ENCODE measurements around the gene ZBTB32.
"Not testable (repeated sequence)": the region's sequence is repeated elsewhere in the genome, so short reads cannot be mapped to it uniquely, and the experiment has no call there.

ZBTB32 gene

GRCh38 chr19:35721374-35721773 is 17.0 kb downstream of the ZBTB32 start:
- no peak for DNase-seq

- no peak for DNase-seq
Observed at GRCh38 chr19:35722461-35722860, 18.1 kb downstream of the ZBTB32 start.

- DNase-seq, result no peak
Observed at GRCh38 chr19:35722897-35723296, 18.5 kb downstream of the ZBTB32 start.

- no peak for DNase-seq
Observed at GRCh38 chr19:35723671-35724070, 19.3 kb downstream of the ZBTB32 start.

GRCh38 chr19:35724132-35724531 is 19.8 kb downstream of the ZBTB32 start:
- not testable (repeated sequence) for DNase-seq

- no peak for DNase-seq
Observed at GRCh38 chr19:35724560-35724959, 20.2 kb downstream of the ZBTB32 start.

- no peak for DNase-seq
Observed at GRCh38 chr19:35725216-35725861, 21.0 kb downstream of the ZBTB32 start.

- no peak for DNase-seq
Observed at GRCh38 chr19:35727053-35727955, 22.9 kb downstream of the ZBTB32 start.

GRCh38 chr19:35727956-35728706 is 23.8 kb downstream of the ZBTB32 start:
- DNase-seq, result no peak

- DNase-seq, result no peak
Observed at GRCh38 chr19:35729021-35729420, 24.7 kb downstream of the ZBTB32 start.

- no peak for DNase-seq
Observed at GRCh38 chr19:35729763-35730162, 25.4 kb downstream of the ZBTB32 start.

GRCh38 chr19:35730326-35730725 is 26.0 kb downstream of the ZBTB32 start:
- no peak for DNase-seq

- DNase-seq, result no peak
Observed at GRCh38 chr19:35731353-35731752, 27.0 kb downstream of the ZBTB32 start.

- no peak for DNase-seq
Observed at GRCh38 chr19:35731779-35732405, 27.5 kb downstream of the ZBTB32 start.

GRCh38 chr19:35732540-35733179 is 28.3 kb downstream of the ZBTB32 start:
- no peak for DNase-seq

- DNase-seq, result no peak
Observed at GRCh38 chr19:35733180-35734125, 29.1 kb downstream of the ZBTB32 start.

GRCh38 chr19:35734273-35734672 is 29.9 kb downstream of the ZBTB32 start:
- DNase-seq, result no peak

GRCh38 chr19:35734889-35735288 is 30.5 kb downstream of the ZBTB32 start:
- DNase-seq, result no peak

GRCh38 chr19:35736913-35737886 is 32.8 kb downstream of the ZBTB32 start:
- no peak for DNase-seq

Measured in suppressor macrophage treated with lipopolysaccharide for 4 hours (primary cell).